MM.1S (cell line): Measurements from ENCODE around the gene SP110.

ENCODE experiments used
- EZH2 ChIP-seq: fragments of 300-600 bp; sonication (generic); optimal IDR thresholded peaks from 2 replicates; pipeline ENCODE3; 2017; ENCODE audit warnings: low read depth, mild to moderate bottlenecking, antibody characterized with exemption, low read length, mixed read lengths
- EZH2phosphoT487 ChIP-seq: fragments of 300-600 bp; sonication (generic); IDR thresholded peaks from 2 replicates; pipeline ENCODE4 v1.6.1; 2018; ENCODE audit warnings: antibody characterized with exemption, low read length
- TF ChIP-seq, protein P1 (sequence below): fragments of 300-600 bp; sonication (generic); IDR thresholded peaks from 2 replicates; pipeline ENCODE4 v1.5.1; 2016; ENCODE audit warnings: antibody characterized with exemption, low read length, mixed read lengths

DNA sequence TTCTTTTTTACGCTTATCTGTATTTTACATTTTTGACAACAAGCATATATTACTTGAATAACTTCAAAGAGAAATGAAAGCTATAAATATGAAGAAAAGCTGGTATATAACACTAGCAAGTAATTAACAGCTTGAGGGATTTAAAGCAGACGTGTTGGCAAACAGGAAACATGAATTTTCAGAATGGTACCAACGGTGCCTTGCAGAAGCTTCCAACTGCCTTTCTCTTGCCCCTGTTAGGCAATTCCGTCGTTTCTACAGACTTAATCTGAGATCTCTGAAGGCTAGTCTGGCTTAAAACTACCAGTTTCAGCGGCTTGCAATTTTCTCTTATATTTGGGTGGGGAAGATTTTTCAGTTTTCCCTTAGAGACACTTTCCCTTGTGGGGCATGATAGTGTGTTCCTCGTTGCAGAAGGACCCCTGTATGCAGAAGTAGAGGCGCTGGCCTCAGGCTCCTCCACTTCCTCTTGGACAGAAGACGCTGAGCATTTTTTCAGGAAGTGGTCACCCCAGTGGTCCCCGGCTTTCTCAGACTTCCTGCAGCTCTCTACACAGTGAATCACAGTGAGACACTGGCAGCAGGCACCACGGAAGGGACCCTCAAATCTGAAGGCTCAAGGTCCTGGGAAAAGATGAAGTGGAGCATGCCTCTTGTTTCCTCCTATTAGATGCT, 94.9 kb downstream of the SP110 start:
- TF ChIP-seq, protein P1, sequence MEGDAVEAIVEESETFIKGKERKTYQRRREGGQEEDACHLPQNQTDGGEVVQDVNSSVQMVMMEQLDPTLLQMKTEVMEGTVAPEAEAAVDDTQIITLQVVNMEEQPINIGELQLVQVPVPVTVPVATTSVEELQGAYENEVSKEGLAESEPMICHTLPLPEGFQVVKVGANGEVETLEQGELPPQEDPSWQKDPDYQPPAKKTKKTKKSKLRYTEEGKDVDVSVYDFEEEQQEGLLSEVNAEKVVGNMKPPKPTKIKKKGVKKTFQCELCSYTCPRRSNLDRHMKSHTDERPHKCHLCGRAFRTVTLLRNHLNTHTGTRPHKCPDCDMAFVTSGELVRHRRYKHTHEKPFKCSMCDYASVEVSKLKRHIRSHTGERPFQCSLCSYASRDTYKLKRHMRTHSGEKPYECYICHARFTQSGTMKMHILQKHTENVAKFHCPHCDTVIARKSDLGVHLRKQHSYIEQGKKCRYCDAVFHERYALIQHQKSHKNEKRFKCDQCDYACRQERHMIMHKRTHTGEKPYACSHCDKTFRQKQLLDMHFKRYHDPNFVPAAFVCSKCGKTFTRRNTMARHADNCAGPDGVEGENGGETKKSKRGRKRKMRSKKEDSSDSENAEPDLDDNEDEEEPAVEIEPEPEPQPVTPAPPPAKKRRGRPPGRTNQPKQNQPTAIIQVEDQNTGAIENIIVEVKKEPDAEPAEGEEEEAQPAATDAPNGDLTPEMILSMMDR: no peak
- TF ChIP-seq EZH2phosphoT487 (no peak), EZH2 (no peak)
